Measurements from ENCODE around the gene COL6A1.

The COL6A1 gene

GRCh38 chr21:46000731-46001641 lies 19.4 kb downstream of the COL6A1 start:
- no peak for TF ChIP-seq CTCF (IDR thresholded peaks at IDR 0.05; ENCODE audit: low read depth, low read length)
- no peaks in the 10 kb centered on the region for H3K36me3 ChIP-seq (replicated peaks; ENCODE audit: low read depth, low read length)
- no peak overlapping the region for H2AFZ ChIP-seq (ENCODE audit: low read depth, low read length)
- H3K4me3 ChIP-seq (ENCODE audit: low read length), result no peak overlapping the region
- no peaks in the 10 kb centered on the region for H3K9me3 ChIP-seq (ENCODE audit: insufficient read depth, low read length)
- no peak overlapping the region for H3K4me2 ChIP-seq (ENCODE audit: low read length)
- H4K20me1 ChIP-seq (ENCODE audit: insufficient read depth, low read length), result no peaks in the 10 kb centered on the region
- no peaks in the 10 kb centered on the region for H3K4me1 ChIP-seq (ENCODE audit: low read length)
- no peaks in the 10 kb centered on the region for H3K79me2 ChIP-seq (ENCODE audit: low read length)
- H3K27me3 ChIP-seq (ENCODE audit: low read depth, low read length), result no peaks in the 10 kb centered on the region
- no peak overlapping the region for H3K27ac ChIP-seq (ENCODE audit: low read length)
- no peak overlapping the region for H3K9ac ChIP-seq (ENCODE audit: low read length)

- Histone ChIP-seq H3K9me3 (ENCODE audit: insufficient read depth, low read length) (no peaks in the 10 kb centered on the region), H3K27ac (ENCODE audit: low read length) (no peak overlapping the region), H3K79me2 (ENCODE audit: low read length) (no peaks in the 10 kb centered on the region), H3K4me2 (ENCODE audit: low read length) (no peak overlapping the region), H2AFZ (ENCODE audit: low read depth, low read length) (no peak overlapping the region), H4K20me1 (ENCODE audit: insufficient read depth, low read length) (no peaks in the 10 kb centered on the region), H3K4me3 (ENCODE audit: low read length) (no peak overlapping the region), H3K4me1 (ENCODE audit: low read length) (no peaks in the 10 kb centered on the region), H3K9ac (ENCODE audit: low read length) (no peak overlapping the region), H3K27me3 (ENCODE audit: low read depth, low read length) (no peaks in the 10 kb centered on the region), H3K36me3 (replicated peaks; ENCODE audit: low read depth, low read length) (no peaks in the 10 kb centered on the region)
- TF ChIP-seq CTCF (IDR thresholded peaks at IDR 0.05; ENCODE audit: low read depth, low read length), result no peak
These were observed 20.5 kb downstream of the COL6A1 start for GRCh38 chr21:46001821-46002681.

GRCh38 chr21:46002841-46003574 lies 21.4 kb downstream of the COL6A1 start:
- no peaks in the 10 kb centered on the region for H3K27me3 ChIP-seq (ENCODE audit: low read depth, low read length)
- no peaks in the 10 kb centered on the region for H3K9me3 ChIP-seq (ENCODE audit: insufficient read depth, low read length)
- H3K4me2 ChIP-seq (ENCODE audit: low read length), result no peak overlapping the region
- H3K4me3 ChIP-seq (ENCODE audit: low read length), result no peak overlapping the region
- no peak overlapping the region for H3K9ac ChIP-seq (ENCODE audit: low read length)
- H3K79me2 ChIP-seq (ENCODE audit: low read length), result no peaks in the 10 kb centered on the region
- no peaks in the 10 kb centered on the region for H3K4me1 ChIP-seq (ENCODE audit: low read length)
- H2AFZ ChIP-seq (ENCODE audit: low read depth, low read length), result no peak overlapping the region
- TF ChIP-seq CTCF (IDR thresholded peaks at IDR 0.05; ENCODE audit: low read depth, low read length), result no peak
- no peak for TF ChIP-seq EZH2phosphoT487 (IDR thresholded peaks at IDR 0.05; ENCODE audit: low read depth)
- no peaks in the 10 kb centered on the region for H4K20me1 ChIP-seq (ENCODE audit: insufficient read depth, low read length)
- H3K36me3 ChIP-seq (replicated peaks; ENCODE audit: low read depth, low read length), result no peaks in the 10 kb centered on the region
- no peak overlapping the region for H3K27ac ChIP-seq (ENCODE audit: low read length)

Data from OCI-LY3 (cell line).